ENCODE measurements around the gene TRAM2.

TRAM2 gene

GRCh38 chr6:52549428-52549827 is 27.4 kb downstream of the TRAM2 start:
- no peak for DNase-seq
- intact Hi-C loops (cut with DNase I) = no loop called here

GRCh38 chr6:52548999-52549398 is 27.9 kb downstream of the TRAM2 start:
- intact Hi-C loops (cut with DNase I) = no loop called here
- no peak for DNase-seq

GRCh38 chr6:52548353-52548713 is 28.5 kb downstream of the TRAM2 start:
- DNase-seq = no peak

GRCh38 chr6:52547647-52548352 is 29.1 kb downstream of the TRAM2 start:
- DNase-seq = no peak
- intact Hi-C loops (cut with DNase I) = no loop called here

More at GRCh38 chr6:52548353-52548713, 28.5 kb downstream of the TRAM2 start:
- intact Hi-C loops (cut with DNase I) = no loop called here

GRCh38 chr6:52546678-52547077 is 30.2 kb downstream of the TRAM2 start:
- DNase-seq = no peak
- intact Hi-C loops (cut with DNase I) = no loop called here

- intact Hi-C loops (cut with DNase I) = no loop called here
- no peak for DNase-seq
Observed at GRCh38 chr6:52546192-52546591, 30.7 kb downstream of the TRAM2 start.

GRCh38 chr6:52545406-52546119 is 31.3 kb downstream of the TRAM2 start:
- intact Hi-C loops (cut with DNase I) = no loop called here

GRCh38 chr6:52544602-52545405 is 32.1 kb downstream of the TRAM2 start:
- intact Hi-C loops (cut with DNase I) = no loop called here
- no peak for DNase-seq

More at GRCh38 chr6:52545406-52546119, 31.3 kb downstream of the TRAM2 start:
- no peak for DNase-seq

GRCh38 chr6:52543729-52544601 is 32.9 kb downstream of the TRAM2 start:
- intact Hi-C loops (cut with DNase I) = no loop called here
- no peak for DNase-seq

- DNase-seq = no peak
- intact Hi-C loops (cut with DNase I) = no loop called here
Observed at GRCh38 chr6:52543262-52543661, 33.6 kb downstream of the TRAM2 start.

GRCh38 chr6:52541135-52541534 is 35.7 kb downstream of the TRAM2 start:
- intact Hi-C loops (cut with DNase I) = no loop called here
- no peak for DNase-seq

- intact Hi-C loops (cut with DNase I) = no loop called here
- no peak for DNase-seq
Observed at GRCh38 chr6:52540286-52540902, 36.5 kb downstream of the TRAM2 start.

GRCh38 chr6:52539607-52540006 is 37.3 kb downstream of the TRAM2 start:
- intact Hi-C loops (cut with DNase I) = no loop called here
- no peak for DNase-seq

GRCh38 chr6:52538901-52539354 is 37.9 kb downstream of the TRAM2 start:
- intact Hi-C loops (cut with DNase I) = no loop called here

GRCh38 chr6:52538252-52538900 is 38.5 kb downstream of the TRAM2 start:
- DNase-seq = no peak
- intact Hi-C loops (cut with DNase I) = no loop called here

More at GRCh38 chr6:52538901-52539354, 37.9 kb downstream of the TRAM2 start:
- DNase-seq = no peak

- DNase-seq = no peak
- intact Hi-C loops (cut with DNase I) = no loop called here
Observed at GRCh38 chr6:52537001-52537753, 39.7 kb downstream of the TRAM2 start.

- no peak for DNase-seq
- intact Hi-C loops (cut with DNase I) = no loop called here
Observed at GRCh38 chr6:52536424-52536916, 40.4 kb downstream of the TRAM2 start.

GRCh38 chr6:52535711-52536423 is 41.0 kb downstream of the TRAM2 start:
- intact Hi-C loops (cut with DNase I) = no loop called here
- no peak for DNase-seq

All from posterior cingulate gyrus (tissue), 11 donors.